Neutrophil (primary cell): ENCODE results near the gene ICOS.
"Not testable (repeated sequence)": the region's sequence is repeated elsewhere in the genome, so short reads cannot be mapped to it uniquely, and the experiment has no call there.

ENCODE experiments used
- H3K27ac ChIP-seq: fragments of 200-600 bp; sonication (generic); 2 replicates; pipeline ENCODE4 v1.5.1; 2016; ENCODE audit warnings: mild to moderate bottlenecking, moderate library complexity
- H3K27me3 ChIP-seq: fragments of 200-600 bp; sonication (generic); 2 replicates; pipeline ENCODE4 v1.6.0; 2016; ENCODE audit warnings: mild to moderate bottlenecking
- H3K36me3 ChIP-seq: fragments of 200-600 bp; sonication (generic); 2 replicates; pipeline ENCODE4 v1.5.1; 2017
- H3K4me1 ChIP-seq, 2 experiments: fragments of 200-600 bp in 1 of 2; sonication (generic) in 1 of 2; 1 replicate in 1 of 2; 2 replicates in 1 of 2; pipeline versions ENCODE4 v1.5.1 to v1.6.1; 2013 to 2016; ENCODE audit warnings: low read depth in 1 of 2, low read length in 1 of 2, mild to moderate bottlenecking in 1 of 2, moderate library complexity in 1 of 2; ENCODE audit not compliant: control insufficient read depth in 1 of 2, insufficient read depth in 1 of 2
- H3K4me3 ChIP-seq, 2 experiments: fragments of 200-600 bp in 1 of 2; sonication (generic) in 1 of 2; 1 replicate in 1 of 2; 2 replicates in 1 of 2; pipeline ENCODE4 v1.5.1; 2013 to 2016; ENCODE audit warnings: low read depth in 1 of 2, low read length in 1 of 2, mild to moderate bottlenecking in 1 of 2, moderate library complexity in 1 of 2
- H3K9me3 ChIP-seq: fragments of 200-600 bp; sonication (generic); 2 replicates; pipeline ENCODE4 v1.5.1; 2016
- CTCF ChIP-seq: fragments of 200-600 bp; sonication (generic); IDR thresholded peaks from 2 replicates; pipeline ENCODE4 v1.5.1; 2016; ENCODE audit warnings: antibody characterized with exemption

Gene ICOS

GRCh38 chr2:203959265-203959664, 22.7 kb downstream of the ICOS start:
- H3K9me3 ChIP-seq = no peaks in the 10 kb centered on the region
- no peak overlapping the region for H3K27ac ChIP-seq
- no peaks in the 10 kb centered on the region for H3K4me1 ChIP-seq
- H3K4me3 ChIP-seq = no peak overlapping the region
- no peaks in the 10 kb centered on the region for H3K36me3 ChIP-seq
- no peak for TF ChIP-seq CTCF
- H3K27me3 ChIP-seq = no peaks in the 10 kb centered on the region

- Histone ChIP-seq H3K4me1 (no peaks in the 10 kb centered on the region), H3K27me3 (no peaks in the 10 kb centered on the region), H3K9me3 (no peaks in the 10 kb centered on the region), H3K36me3 (no peaks in the 10 kb centered on the region), H3K27ac (no peak overlapping the region), H3K4me3 (no peak overlapping the region)
- TF ChIP-seq CTCF = no peak
Observed at GRCh38 chr2:203959672-203960071, 23.1 kb downstream of the ICOS start.

- Histone ChIP-seq H3K27ac (no peak overlapping the region), H3K36me3 (no peaks in the 10 kb centered on the region), H3K9me3 (no peaks in the 10 kb centered on the region), H3K4me3 (no peak overlapping the region), H3K27me3 (no peaks in the 10 kb centered on the region), H3K4me1 (no peaks in the 10 kb centered on the region)
- no peak for TF ChIP-seq CTCF
Observed at GRCh38 chr2:203960811-203961210, 24.2 kb downstream of the ICOS start.

GRCh38 chr2:203965190-203965589, 28.6 kb downstream of the ICOS start:
- H3K27me3 ChIP-seq, H3K36me3 ChIP-seq, H3K4me1 ChIP-seq, H3K4me3 ChIP-seq, H3K27ac ChIP-seq, H3K9me3 ChIP-seq: not testable (repeated sequence)

GRCh38 chr2:203971251-203971650, 34.7 kb downstream of the ICOS start:
- Histone ChIP-seq H3K36me3 (no peaks in the 10 kb centered on the region), H3K27me3 (no peaks in the 10 kb centered on the region), H3K9me3 (no peaks in the 10 kb centered on the region), H3K4me1 (no peaks in the 10 kb centered on the region), H3K27ac (no peak overlapping the region), H3K4me3 (no peak overlapping the region)
- TF ChIP-seq CTCF = no peak

- no peak for TF ChIP-seq CTCF
Observed at GRCh38 chr2:203972066-203972465, 35.5 kb downstream of the ICOS start.

More at GRCh38 chr2:203972066-203972465, 35.5 kb downstream of the ICOS start:
- Histone ChIP-seq H3K36me3 (no peaks in the 10 kb centered on the region), H3K9me3 (no peaks in the 10 kb centered on the region), H3K4me3 (no peak overlapping the region), H3K27ac (no peak overlapping the region), H3K4me1 (no peaks in the 10 kb centered on the region), H3K27me3 (no peaks in the 10 kb centered on the region)
